ENCODE measurements around the gene MOB3C.

The MOB3C gene

DNA sequence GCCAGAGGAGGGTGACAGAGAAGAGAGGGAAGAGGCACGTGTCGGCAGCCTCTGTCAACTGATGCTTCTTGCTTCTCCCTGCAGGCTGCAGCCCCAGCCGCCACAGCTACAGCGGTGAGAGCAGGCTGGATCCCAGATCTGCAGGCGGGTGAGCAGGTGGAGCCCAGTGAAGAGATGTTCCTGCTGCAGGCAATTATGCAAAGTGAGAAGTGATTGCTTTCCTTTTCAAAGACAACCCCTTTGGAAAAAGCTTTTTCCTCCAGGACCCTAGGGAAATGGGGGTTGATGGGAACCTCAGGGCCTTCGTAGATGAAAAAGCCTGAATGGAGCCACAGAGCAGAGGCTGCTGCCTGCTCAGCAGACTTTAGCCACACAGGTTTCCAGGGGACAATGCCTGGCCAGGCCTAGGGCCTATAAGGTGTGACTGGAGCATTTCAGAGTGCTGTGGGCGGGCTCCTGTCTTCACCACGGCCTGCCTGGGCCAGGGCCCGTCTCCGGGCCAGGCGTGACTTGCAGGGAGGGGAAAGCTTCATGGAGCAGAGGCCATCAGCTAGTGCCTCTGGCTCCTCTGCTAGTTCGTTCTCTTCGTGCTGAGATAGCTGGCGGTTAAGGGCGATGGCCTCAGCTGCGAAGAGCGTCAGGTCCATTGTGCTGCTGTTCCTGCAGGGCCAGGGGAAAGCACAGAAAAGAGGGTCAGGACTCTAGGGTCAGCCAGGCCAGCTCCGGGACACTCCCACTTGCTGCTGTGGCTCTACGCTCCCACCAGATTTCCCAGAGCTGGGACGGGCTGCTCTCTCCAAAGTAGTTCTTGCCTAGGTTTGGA, 58.3 kb downstream of the MOB3C start:
- no peaks in the 10 kb centered on the region for H3K9me3 Mint-ChIP-seq
- peaks cover 17% of the 10 kb centered on the region for H3K27me3 Mint-ChIP-seq (ENCODE audit: low read depth, poor library complexity)
- H3K4me3 Mint-ChIP-seq: peak overlapping the region; percentile 21
- H3K36me3 Mint-ChIP-seq (ENCODE audit: low read depth): peaks cover 6% of the 10 kb centered on the region
- TF ChIP-seq, protein P1, sequence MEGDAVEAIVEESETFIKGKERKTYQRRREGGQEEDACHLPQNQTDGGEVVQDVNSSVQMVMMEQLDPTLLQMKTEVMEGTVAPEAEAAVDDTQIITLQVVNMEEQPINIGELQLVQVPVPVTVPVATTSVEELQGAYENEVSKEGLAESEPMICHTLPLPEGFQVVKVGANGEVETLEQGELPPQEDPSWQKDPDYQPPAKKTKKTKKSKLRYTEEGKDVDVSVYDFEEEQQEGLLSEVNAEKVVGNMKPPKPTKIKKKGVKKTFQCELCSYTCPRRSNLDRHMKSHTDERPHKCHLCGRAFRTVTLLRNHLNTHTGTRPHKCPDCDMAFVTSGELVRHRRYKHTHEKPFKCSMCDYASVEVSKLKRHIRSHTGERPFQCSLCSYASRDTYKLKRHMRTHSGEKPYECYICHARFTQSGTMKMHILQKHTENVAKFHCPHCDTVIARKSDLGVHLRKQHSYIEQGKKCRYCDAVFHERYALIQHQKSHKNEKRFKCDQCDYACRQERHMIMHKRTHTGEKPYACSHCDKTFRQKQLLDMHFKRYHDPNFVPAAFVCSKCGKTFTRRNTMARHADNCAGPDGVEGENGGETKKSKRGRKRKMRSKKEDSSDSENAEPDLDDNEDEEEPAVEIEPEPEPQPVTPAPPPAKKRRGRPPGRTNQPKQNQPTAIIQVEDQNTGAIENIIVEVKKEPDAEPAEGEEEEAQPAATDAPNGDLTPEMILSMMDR (IDR thresholded peaks at IDR 0.05): no peak
- peaks cover 19% of the 10 kb centered on the region for H3K4me1 Mint-ChIP-seq
- DNase-seq: no peak
- H3K27ac Mint-ChIP-seq: no peak overlapping the region
